H9 (cell line): Measurements from ENCODE around the gene TRIM39. TPM values are rescaled to one million over a fixed set of nuclear protein-coding genes. Genes with fewer than 3 reads are reported as not detected.

ENCODE experiments used
- DNase-seq: peaks from one replicate; pipeline ENCODE4 v3.0.0-alpha.2; 2017
- H2AFZ ChIP-seq: one replicate; pipeline ENCODE4 v1.6.1; 2013; ENCODE audit warnings: mild to moderate bottlenecking, low read length, control low read depth, moderate library complexity
- H2AK5ac ChIP-seq: 2 replicates; pipeline ENCODE4 v1.6.1; 2013; ENCODE audit warnings: low read length, control low read depth, mixed read lengths; ENCODE audit not compliant: insufficient read length
- H2BK120ac ChIP-seq: one replicate; pipeline ENCODE4 v1.6.1; 2013; ENCODE audit warnings: low read depth, mild to moderate bottlenecking, low read length, control low read depth, inconsistent platforms; ENCODE audit not compliant: poor library complexity, severe bottlenecking
- H2BK12ac ChIP-seq: 2 replicates; pipeline ENCODE4 v1.6.1; 2013; ENCODE audit warnings: low read length, control low read depth, mixed read lengths, low read depth; ENCODE audit not compliant: insufficient read length
- H2BK15ac ChIP-seq: 2 replicates; pipeline ENCODE4 v1.6.1; 2013; ENCODE audit warnings: low read depth, low read length, control low read depth
- H2BK20ac ChIP-seq: one replicate; pipeline ENCODE4 v1.6.1; 2013; ENCODE audit warnings: low read depth, mild to moderate bottlenecking, low read length, control low read depth, inconsistent platforms; ENCODE audit not compliant: poor library complexity, severe bottlenecking
- H2BK5ac ChIP-seq: 2 replicates; pipeline ENCODE4 v1.6.1; 2013; ENCODE audit warnings: low read length, control low read depth, mixed read lengths; ENCODE audit not compliant: insufficient read length
- H3K14ac ChIP-seq: 2 replicates; pipeline ENCODE4 v1.6.1; 2013; ENCODE audit warnings: low read length, control low read depth; ENCODE audit not compliant: insufficient read depth
- H3K18ac ChIP-seq: 2 replicates; pipeline ENCODE4 v1.6.1; 2013; ENCODE audit warnings: low read depth, mild to moderate bottlenecking, mixed read lengths, low read length, control low read depth; ENCODE audit not compliant: insufficient read length
- H3K23ac ChIP-seq: 2 replicates; pipeline ENCODE4 v1.6.1; 2013; ENCODE audit warnings: low read length, control low read depth, mixed read lengths, low read depth; ENCODE audit not compliant: insufficient read length
- H3K23me2 ChIP-seq: 2 replicates; pipeline ENCODE4 v1.6.1; 2013; ENCODE audit warnings: low read depth, mild to moderate bottlenecking, mixed read lengths, low read length, control low read depth; ENCODE audit not compliant: insufficient read length, poor library complexity, severe bottlenecking
- H3K27ac ChIP-seq: 2 replicates; pipeline ENCODE4 v1.5.1; 2013; ENCODE audit warnings: low read length, control low read depth, mixed read lengths, low read depth; ENCODE audit not compliant: insufficient read length
- H3K27me3 ChIP-seq: 2 replicates; pipeline ENCODE4 v1.6.1; 2013; ENCODE audit warnings: low read length, control low read depth, inconsistent platforms; ENCODE audit not compliant: insufficient read depth
- H3K4ac ChIP-seq: 2 replicates; pipeline ENCODE4 v1.6.1; 2013; ENCODE audit warnings: low read depth, mild to moderate bottlenecking, control low read depth, inconsistent platforms, low read length, moderate library complexity
- H3K4me1 ChIP-seq: 2 replicates; pipeline ENCODE4 v1.6.1; 2013; ENCODE audit warnings: low read length, control low read depth, inconsistent platforms; ENCODE audit not compliant: insufficient read depth
- H3K4me2 ChIP-seq: 2 replicates; pipeline ENCODE4 v1.6.1; 2013; ENCODE audit warnings: low read length, control low read depth, mixed read lengths; ENCODE audit not compliant: insufficient read length, insufficient read depth
- H3K56ac ChIP-seq: 2 replicates; pipeline ENCODE4 v1.6.1; 2013; ENCODE audit warnings: low read depth, mild to moderate bottlenecking, mixed read lengths, low read length, control low read depth; ENCODE audit not compliant: insufficient read length
- H3K79me1 ChIP-seq: 2 replicates; pipeline ENCODE4 v1.6.1; 2013; ENCODE audit warnings: low read depth, mild to moderate bottlenecking, moderate library complexity, low read length, control low read depth, inconsistent platforms; ENCODE audit not compliant: insufficient read depth, poor library complexity, severe bottlenecking
- H3K79me2 ChIP-seq: 2 replicates; pipeline ENCODE4 v1.6.1; 2013; ENCODE audit warnings: low read length, control low read depth, inconsistent platforms; ENCODE audit not compliant: insufficient read depth
- H3K9ac ChIP-seq: 2 replicates; pipeline ENCODE4 v1.6.1; 2013; ENCODE audit warnings: low read length, control low read depth, mixed read lengths; ENCODE audit not compliant: insufficient read length; ENCODE audit errors: extremely low read depth
- H3K9me3 ChIP-seq: one replicate; pipeline ENCODE4 v1.6.1; 2013; ENCODE audit warnings: low read depth, low read length, inconsistent platforms; ENCODE audit not compliant: control insufficient read depth
- H3T11ph ChIP-seq: one replicate; pipeline ENCODE4 v1.6.1; 2013; ENCODE audit warnings: mild to moderate bottlenecking, low read length, control low read depth, inconsistent platforms
- H4K20me1 ChIP-seq: one replicate; pipeline ENCODE4 v1.6.1; 2013; ENCODE audit not compliant: control insufficient read depth, insufficient read length, insufficient read depth
- H4K5ac ChIP-seq: 2 replicates; pipeline ENCODE4 v1.6.1; 2013; ENCODE audit warnings: low read depth, mild to moderate bottlenecking, mixed read lengths, low read length, control low read depth; ENCODE audit not compliant: insufficient read length
- H4K8ac ChIP-seq: replicated peaks from 2 replicates; pipeline ENCODE4 v1.6.1; 2013; ENCODE audit warnings: low read length, control low read depth, mixed read lengths, low read depth; ENCODE audit not compliant: insufficient read length
- H4K91ac ChIP-seq: 2 replicates; pipeline ENCODE4 v1.6.1; 2013; ENCODE audit warnings: low read depth, mild to moderate bottlenecking, moderate library complexity, mixed read lengths, low read length, control low read depth; ENCODE audit not compliant: insufficient read length
- H3K27ac Mint-ChIP-seq, 3 experiments: 2 replicates in 2 of 3; 3 replicates in 1 of 3; pipeline ENCODE4 v1.8.0; 2020 to 2021; ENCODE audit warnings: mixed read lengths in 3 of 3, mild to moderate bottlenecking in 1 of 3, moderate library complexity in 1 of 3
- H3K27me3 Mint-ChIP-seq: 2 replicates; pipeline ENCODE4 v1.8.0; 2021; ENCODE audit warnings: low read depth, mild to moderate bottlenecking, moderate library complexity, mixed read lengths
- H3K36me3 Mint-ChIP-seq, 3 experiments: 2 replicates in 2 of 3; 3 replicates in 1 of 3; pipeline ENCODE4 v1.8.0; 2020 to 2021; ENCODE audit warnings: low read depth in 3 of 3, mixed read lengths in 3 of 3; ENCODE audit not compliant: insufficient read depth in 1 of 3
- H3K4me1 Mint-ChIP-seq, 2 experiments: 2 replicates each; pipeline ENCODE4 v1.8.0; 2020; ENCODE audit warnings: mixed read lengths in 2 of 2
- H3K4me3 Mint-ChIP-seq, 2 experiments: 2 replicates in 1 of 2; 3 replicates in 1 of 2; pipeline ENCODE4 v1.8.0; 2020 to 2021; ENCODE audit warnings: mild to moderate bottlenecking in 2 of 2, mixed read lengths in 2 of 2, moderate library complexity in 1 of 2
- H3K9me3 Mint-ChIP-seq, 2 experiments: 2 replicates in 1 of 2; 3 replicates in 1 of 2; pipeline ENCODE4 v1.8.0; 2020; ENCODE audit warnings: mild to moderate bottlenecking in 2 of 2, mixed read lengths in 2 of 2, moderate library complexity in 1 of 2
- CTCF ChIP-seq: fragments of 200-600 bp; sonication (generic); conservative IDR thresholded peaks from 3 replicates; pipeline ENCODE4 v1.8.0; 2021; ENCODE audit warnings: antibody characterized with exemption, mild to moderate bottlenecking
- WGBS: extraction: QIAGEN DNeasy Blood & Tissue Kit; methylation state at CpG from one replicate; pipeline ENCODE4 v1.1.7; 2013; ENCODE audit warnings: missing lambda C conversion rate, low lambda C conversion rate, mixed read lengths; ENCODE audit not compliant: insufficient read length; ENCODE audit errors: extremely low coverage; 5-methylcytosine and 5-hydroxymethylcytosine counted together
- total RNA-seq: library from RNA; stranded (reverse); gene quantifications from 2 replicates; pipeline ENCODE4 v1.2.1, GENCODE V29; 2021

Gene TRIM39
- total RNA-seq, 1 experiment from 2014 or later = 26.2 TPM

- Histone ChIP-seq H4K8ac (no peak overlapping the region), H4K20me1 (no peaks in the 10 kb centered on the region), H2AK5ac (no peak overlapping the region), H2AFZ (no peak overlapping the region), H3K4ac (no peak overlapping the region), H3K23me2 (peaks cover 14% of the 10 kb centered on the region), H3K4me1 (peaks cover 2% of the 10 kb centered on the region; the same call in 1 of the 2 replicates), H3K9me3 (no peaks in the 10 kb centered on the region), H4K5ac (no peak overlapping the region), H2BK20ac (no peak overlapping the region), H2BK15ac (no peak overlapping the region), H3K9ac (peak overlapping the region; percentile 10), H2BK12ac (no peak overlapping the region), H3K18ac (peak overlapping the region; percentile 8), H3K27ac (no peak overlapping the region), H3K4me2 (peak overlapping the region; percentile 54), H3K79me1 (no peaks in the 10 kb centered on the region), H3K23ac (no peak overlapping the region), H2BK5ac (no peak overlapping the region), H3K56ac (no peak overlapping the region), H3T11ph (no peak overlapping the region), H3K79me2 (peaks cover 20% of the 10 kb centered on the region; the same call in 1 of the 2 replicates), H3K14ac (peak overlapping the region; percentile 0; the same call in 1 of the 2 replicates), H3K27me3 (no peaks in the 10 kb centered on the region), H4K91ac (no peak overlapping the region), H2BK120ac (no peak overlapping the region)
- H3K4me1 Mint-ChIP-seq = peaks cover 37 to 39% of the 10 kb centered on the region in 2 experiments
- H3K27me3 Mint-ChIP-seq = no peaks in the 10 kb centered on the region
- peaks cover 13 to 31% (median 28%) of the 10 kb centered on the region in 3 experiments; a peak in 6 of 7 replicates for H3K36me3 Mint-ChIP-seq
- no peak for TF ChIP-seq CTCF
- no peak for DNase-seq
- H3K4me3 Mint-ChIP-seq = peak overlapping the region; percentile 95 to 97
- WGBS = no CpG with 5 or more reads among the region's 17 CpGs
- H3K27ac Mint-ChIP-seq = peak overlapping the region in 2 of 3 experiments; percentile 90 to 92; a peak in 5 of 7 replicates
- no peaks in the 10 kb centered on the region; a peak in 1 of 5 replicates for H3K9me3 Mint-ChIP-seq
Observed at GRCh38 chr6:30327232-30327746, 562 bp downstream of the TRIM39 start.
